Measurements from ENCODE around the gene RAB3GAP2. TPM values are rescaled to one million over a fixed set of nuclear protein-coding genes. Genes with fewer than 3 reads are reported as not detected.
A peak's percentile ranks its signal among the peaks of the same experiment; 100 is the strongest.

The RAB3GAP2 gene
- total and polyA plus RNA-seq, 12 donors, result 5.7 to 35.8 (median 27.6) TPM

GRCh38 chr1:220301630-220302029 is 29.4 kb upstream of the RAB3GAP2 start:
- Histone ChIP-seq H3K27me3 (no peaks in the 10 kb centered on the region), H3K9me3 (peaks cover 0 to 20% (median 0%) of the 10 kb centered on the region in 11 donors), H3K4me3 (no peak overlapping the region), H3K27ac (no peak overlapping the region), H3K36me3 (no peaks in the 10 kb centered on the region), H3K4me1 (peaks cover 0 to 22% (median 14%) of the 10 kb centered on the region in 9 donors)
- intact Hi-C loops (cut with DNase I), result loop anchor here in 1 of 10 donors (5.0 kb wide), 1 partner anchor 226 kb away; the partner anchor contains the start of gene MARK1
- no peak for ATAC-seq
- 41 to 48% methylated on average over 2 of the region's 2 CpGs for WGBS, 2 donors
- TF ChIP-seq, protein P1, sequence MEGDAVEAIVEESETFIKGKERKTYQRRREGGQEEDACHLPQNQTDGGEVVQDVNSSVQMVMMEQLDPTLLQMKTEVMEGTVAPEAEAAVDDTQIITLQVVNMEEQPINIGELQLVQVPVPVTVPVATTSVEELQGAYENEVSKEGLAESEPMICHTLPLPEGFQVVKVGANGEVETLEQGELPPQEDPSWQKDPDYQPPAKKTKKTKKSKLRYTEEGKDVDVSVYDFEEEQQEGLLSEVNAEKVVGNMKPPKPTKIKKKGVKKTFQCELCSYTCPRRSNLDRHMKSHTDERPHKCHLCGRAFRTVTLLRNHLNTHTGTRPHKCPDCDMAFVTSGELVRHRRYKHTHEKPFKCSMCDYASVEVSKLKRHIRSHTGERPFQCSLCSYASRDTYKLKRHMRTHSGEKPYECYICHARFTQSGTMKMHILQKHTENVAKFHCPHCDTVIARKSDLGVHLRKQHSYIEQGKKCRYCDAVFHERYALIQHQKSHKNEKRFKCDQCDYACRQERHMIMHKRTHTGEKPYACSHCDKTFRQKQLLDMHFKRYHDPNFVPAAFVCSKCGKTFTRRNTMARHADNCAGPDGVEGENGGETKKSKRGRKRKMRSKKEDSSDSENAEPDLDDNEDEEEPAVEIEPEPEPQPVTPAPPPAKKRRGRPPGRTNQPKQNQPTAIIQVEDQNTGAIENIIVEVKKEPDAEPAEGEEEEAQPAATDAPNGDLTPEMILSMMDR (IDR thresholded peaks at IDR 0.05), result no peak
- DNase-seq, result no peak

DNA sequence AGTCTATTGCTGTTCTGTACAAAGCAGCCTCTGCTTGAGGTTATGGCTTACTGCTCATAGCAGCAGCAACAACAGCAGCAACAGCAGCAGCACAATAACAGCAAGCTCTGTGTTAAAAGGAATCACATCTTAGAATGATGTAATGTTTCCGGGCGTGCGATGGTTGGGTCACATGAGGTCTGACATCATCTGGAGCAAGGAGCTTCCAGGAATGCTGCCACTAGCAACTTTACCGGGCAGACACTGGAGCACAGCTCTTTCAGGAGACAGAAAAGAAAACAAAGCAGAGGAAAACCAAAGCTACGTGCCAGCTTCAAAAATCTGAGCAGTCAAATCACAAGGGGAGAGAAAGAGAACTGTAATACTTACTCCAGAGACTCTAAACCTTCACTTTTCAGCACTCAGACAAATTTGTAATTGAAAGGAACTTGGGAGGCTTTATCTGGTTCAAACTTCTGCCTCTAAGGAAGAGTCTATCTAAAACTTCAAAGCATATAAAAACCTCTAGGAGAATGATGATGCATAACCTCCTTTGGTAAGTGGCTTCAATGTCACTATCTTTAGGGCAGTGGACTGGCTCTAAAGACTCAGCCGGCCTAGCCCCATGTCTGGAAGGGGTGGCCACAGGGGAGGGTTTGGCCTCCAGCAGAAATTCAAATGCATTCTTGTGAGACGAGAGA is 28.3 kb upstream of the RAB3GAP2 start:
- intact Hi-C loops (cut with DNase I), result loop anchor here in 1 of 10 donors (5.0 kb wide), 1 partner anchor 227 kb away; the partner anchor contains the start of gene MARK1
- peaks cover 0 to 23% (median 14%) of the 10 kb centered on the region in 9 donors for H3K4me1 ChIP-seq
- DNase-seq (peak; percentile 42 to 84), ATAC-seq (peak; percentile 83 to 99 (median 96))
- peak overlapping the region in 6 of 10 donors; percentile 1 to 40 (median 30) for H3K4me3 ChIP-seq
- peak overlapping the region in 9 of 10 donors; percentile 41 to 82 (median 78) for H3K27ac ChIP-seq
- no peaks in the 10 kb centered on the region for H3K27me3 ChIP-seq
- 20 to 26% methylated on average over 7 of the region's 7 CpGs for WGBS, 2 donors
- TF ChIP-seq, protein P1 (IDR thresholded peaks at IDR 0.05), result no peak
- H3K36me3 ChIP-seq, result no peaks in the 10 kb centered on the region
- H3K9me3 ChIP-seq, result peaks cover 0 to 16% (median 0%) of the 10 kb centered on the region in 11 donors

DNA sequence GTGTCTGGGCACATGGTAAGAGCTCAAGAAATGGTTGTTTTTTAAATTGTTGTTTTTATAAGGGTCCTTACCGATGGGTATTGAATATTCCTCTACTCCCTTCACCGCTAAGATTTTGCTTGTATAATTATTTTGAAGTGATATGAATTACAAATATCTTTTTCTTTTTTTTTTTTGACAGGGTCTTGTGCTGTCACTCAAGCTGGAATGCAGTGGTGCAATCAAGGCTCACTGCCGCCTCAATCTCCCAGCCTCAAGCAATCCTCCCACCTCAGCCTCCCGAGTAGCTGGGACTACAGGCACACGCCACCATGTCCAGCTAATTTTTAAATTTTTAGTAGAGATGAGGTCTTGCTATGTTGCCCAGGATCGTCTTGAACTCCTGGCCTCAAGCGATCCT is 27.1 kb upstream of the RAB3GAP2 start:
- Histone ChIP-seq H3K36me3 (no peaks in the 10 kb centered on the region), H3K27ac (no peak overlapping the region), H3K4me1 (peaks cover 0 to 23% (median 14%) of the 10 kb centered on the region in 9 donors), H3K4me3 (no peak overlapping the region), H3K27me3 (no peaks in the 10 kb centered on the region), H3K9me3 (peaks cover 0 to 7% (median 0%) of the 10 kb centered on the region in 11 donors)
- intact Hi-C loops (cut with DNase I), result loop anchor here in 7 of 10 donors (5.0 to 10.0 kb wide), 4 partner anchors 215 to 478 kb away; partner anchors contain the start of gene MARK1 (in 3 of the 7)
- DNase-seq (no peak), ATAC-seq (no peak)
- WGBS, 2 donors, result 97% methylated on average over 7 of the region's 7 CpGs
- TF ChIP-seq, protein P1 (IDR thresholded peaks at IDR 0.05), result no peak

DNA sequence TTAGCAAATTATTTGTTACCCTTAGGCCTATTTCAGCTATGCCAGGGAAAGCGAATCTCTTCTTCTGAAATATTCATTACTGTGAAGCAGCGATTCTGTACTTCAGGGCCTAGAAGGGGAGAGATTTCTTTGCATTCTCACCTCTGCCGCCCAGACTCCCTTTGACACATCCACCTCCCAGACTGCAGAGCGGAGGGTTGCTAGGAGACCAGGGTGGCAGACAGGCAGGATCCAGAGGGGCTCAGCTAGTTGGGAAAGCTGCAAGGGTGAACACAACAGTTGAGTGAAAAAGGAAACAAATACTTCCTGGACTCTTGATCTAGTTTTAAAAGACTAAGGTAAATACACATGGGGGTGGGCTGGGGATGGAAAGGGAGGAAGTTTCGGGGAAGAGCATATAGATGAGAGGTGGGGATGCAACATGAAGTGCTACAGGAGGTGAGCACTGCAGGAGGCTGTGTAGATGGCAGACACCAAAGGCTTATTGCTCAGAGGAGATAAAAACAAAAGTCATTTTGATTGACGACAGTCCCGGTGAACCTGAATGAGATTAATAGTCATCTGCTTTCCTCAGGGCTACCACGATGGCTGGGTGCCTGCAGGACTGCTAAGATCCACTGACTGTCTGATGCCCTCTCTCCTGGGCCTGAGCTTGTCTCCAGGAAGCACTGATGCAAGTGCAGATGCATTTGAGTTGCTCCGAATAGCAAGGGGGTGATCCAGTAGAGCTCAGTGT is 26.4 kb upstream of the RAB3GAP2 start:
- ATAC-seq (no peak), DNase-seq (no peak)
- H3K4me1 ChIP-seq, result peaks cover 0 to 23% (median 14%) of the 10 kb centered on the region in 9 donors
- H3K4me3 ChIP-seq, result no peak overlapping the region
- H3K36me3 ChIP-seq, result no peaks in the 10 kb centered on the region
- TF ChIP-seq, protein P1 (IDR thresholded peaks at IDR 0.05), result no peak
- WGBS, 2 donors, result 79 to 88% methylated on average over 9 of the region's 9 CpGs
- intact Hi-C loops (cut with DNase I), result loop anchor here in 7 of 10 donors (5.0 to 10.0 kb wide), 4 partner anchors 216 to 479 kb away; partner anchors contain the start of gene MARK1 (in 3 of the 7)
- H3K27ac ChIP-seq, result no peak overlapping the region
- peaks cover 0 to 3% (median 0%) of the 10 kb centered on the region in 7 donors for H3K27me3 ChIP-seq
- H3K9me3 ChIP-seq, result peaks cover 0 to under 1% (median 0%) of the 10 kb centered on the region in 11 donors
